GM10266 (cell line): ENCODE measurements around the gene FIBCD1.
A peak's percentile ranks its signal among the peaks of the same experiment; 100 is the strongest.

Experiments
- DNase-seq: peaks from one replicate; pipeline ENCODE4 v3.0.0; 2012; ENCODE audit errors: extremely low spot score
- TF ChIP-seq, protein P1 (sequence below): IDR thresholded peaks from 2 replicates; pipeline ENCODE4 v1.5.1; 2012; ENCODE audit warnings: mild to moderate bottlenecking, low read depth; ENCODE audit not compliant: control insufficient read depth, insufficient read depth; ENCODE audit errors: missing control alignments

FIBCD1 gene, protein sequence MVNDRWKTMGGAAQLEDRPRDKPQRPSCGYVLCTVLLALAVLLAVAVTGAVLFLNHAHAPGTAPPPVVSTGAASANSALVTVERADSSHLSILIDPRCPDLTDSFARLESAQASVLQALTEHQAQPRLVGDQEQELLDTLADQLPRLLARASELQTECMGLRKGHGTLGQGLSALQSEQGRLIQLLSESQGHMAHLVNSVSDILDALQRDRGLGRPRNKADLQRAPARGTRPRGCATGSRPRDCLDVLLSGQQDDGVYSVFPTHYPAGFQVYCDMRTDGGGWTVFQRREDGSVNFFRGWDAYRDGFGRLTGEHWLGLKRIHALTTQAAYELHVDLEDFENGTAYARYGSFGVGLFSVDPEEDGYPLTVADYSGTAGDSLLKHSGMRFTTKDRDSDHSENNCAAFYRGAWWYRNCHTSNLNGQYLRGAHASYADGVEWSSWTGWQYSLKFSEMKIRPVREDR

DNA sequence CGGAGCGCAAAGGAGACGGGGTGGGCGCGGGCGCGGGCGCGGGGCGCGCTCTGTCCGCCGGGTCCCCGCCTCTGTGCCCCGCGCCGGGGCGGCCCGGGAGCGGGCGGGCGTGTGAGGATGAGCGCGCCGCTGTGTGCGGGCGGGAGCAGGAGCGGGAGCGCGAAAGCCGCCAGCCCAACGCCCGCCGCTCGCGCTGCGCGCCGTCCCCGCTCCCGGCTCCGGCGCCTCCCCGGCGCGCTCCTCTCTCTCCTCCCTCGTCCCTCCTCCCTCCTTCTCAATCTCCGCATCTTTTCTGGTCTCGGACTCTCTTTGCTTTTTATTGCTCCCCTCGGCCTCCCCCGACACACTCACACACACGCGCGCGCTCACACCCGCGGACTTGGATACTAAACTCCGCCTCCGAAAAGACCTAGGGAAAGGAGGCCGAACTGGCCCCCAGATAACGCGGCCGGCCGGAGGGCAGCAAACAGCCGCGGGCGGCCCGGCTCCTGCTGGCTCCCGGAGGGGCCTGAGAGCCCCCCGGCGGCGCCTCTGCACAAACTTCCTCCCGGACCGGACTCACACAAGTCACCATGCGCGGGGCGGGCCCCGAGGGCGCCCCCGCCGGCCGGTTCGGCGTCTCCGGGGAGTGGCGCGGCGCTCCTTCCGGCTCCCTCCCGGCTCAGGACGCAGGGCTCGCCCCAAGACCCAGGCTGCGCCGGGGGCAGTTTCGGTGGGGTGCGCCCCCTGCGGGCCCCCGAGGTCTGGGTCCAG, at the start of gene FIBCD1:
FIBCD1 (minus strand) TSS at position 596 of the 753 bp plus-strand sequence. CDS start 640 bp downstream, outside the sequence.
- DNase-seq = peak; percentile 81
- TF ChIP-seq, protein P1, sequence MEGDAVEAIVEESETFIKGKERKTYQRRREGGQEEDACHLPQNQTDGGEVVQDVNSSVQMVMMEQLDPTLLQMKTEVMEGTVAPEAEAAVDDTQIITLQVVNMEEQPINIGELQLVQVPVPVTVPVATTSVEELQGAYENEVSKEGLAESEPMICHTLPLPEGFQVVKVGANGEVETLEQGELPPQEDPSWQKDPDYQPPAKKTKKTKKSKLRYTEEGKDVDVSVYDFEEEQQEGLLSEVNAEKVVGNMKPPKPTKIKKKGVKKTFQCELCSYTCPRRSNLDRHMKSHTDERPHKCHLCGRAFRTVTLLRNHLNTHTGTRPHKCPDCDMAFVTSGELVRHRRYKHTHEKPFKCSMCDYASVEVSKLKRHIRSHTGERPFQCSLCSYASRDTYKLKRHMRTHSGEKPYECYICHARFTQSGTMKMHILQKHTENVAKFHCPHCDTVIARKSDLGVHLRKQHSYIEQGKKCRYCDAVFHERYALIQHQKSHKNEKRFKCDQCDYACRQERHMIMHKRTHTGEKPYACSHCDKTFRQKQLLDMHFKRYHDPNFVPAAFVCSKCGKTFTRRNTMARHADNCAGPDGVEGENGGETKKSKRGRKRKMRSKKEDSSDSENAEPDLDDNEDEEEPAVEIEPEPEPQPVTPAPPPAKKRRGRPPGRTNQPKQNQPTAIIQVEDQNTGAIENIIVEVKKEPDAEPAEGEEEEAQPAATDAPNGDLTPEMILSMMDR = peak; percentile 25

DNA sequence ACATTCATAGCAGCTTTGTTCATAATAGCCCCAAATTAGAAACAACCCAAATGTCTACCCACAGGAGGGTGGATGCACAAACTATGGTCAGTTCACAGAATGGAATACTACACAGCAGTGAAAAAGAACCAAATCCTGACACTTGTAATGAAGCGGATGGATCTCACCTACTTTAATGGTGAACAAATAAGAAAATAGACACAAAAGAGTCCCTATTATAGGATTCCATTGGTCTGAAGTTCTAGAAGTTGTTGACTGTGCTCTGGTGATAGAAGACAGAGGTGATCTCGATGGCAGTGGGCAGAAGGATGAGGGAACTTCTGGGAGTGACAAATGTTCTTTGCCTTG, 49.3 kb upstream of the FIBCD1 start:
- no peak for DNase-seq
- TF ChIP-seq, protein P1 = no peak

DNA sequence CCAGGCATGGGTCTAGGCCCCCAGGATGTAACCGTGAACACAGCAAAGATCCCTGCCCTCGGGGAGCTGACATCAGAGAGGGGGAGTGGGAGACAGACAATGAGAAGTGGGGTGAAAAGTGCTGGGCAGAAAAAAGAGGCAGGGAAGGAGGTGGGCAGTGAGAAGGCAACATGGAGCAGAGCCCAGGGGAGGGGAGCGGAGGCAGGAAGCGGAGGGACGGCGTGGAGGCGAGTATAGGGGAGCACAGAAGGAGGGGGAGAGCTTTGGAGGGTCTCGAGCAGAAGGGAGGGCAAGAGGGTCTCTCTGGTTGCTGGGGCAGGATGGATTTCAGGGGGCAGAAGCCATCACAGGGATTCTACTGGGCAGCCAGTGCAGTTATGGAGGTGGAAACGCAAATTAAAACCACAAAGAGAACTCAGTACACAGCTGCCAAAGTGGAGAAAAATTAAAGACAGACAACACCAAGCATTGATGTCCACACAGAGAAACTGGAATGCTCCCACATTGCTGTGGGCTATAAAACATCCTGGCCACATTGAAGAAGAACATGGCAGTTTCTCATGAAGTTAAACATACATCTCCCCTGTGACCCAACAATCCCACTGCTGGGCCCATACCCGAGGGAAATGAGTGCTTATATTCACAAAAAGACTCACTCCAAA, 48.8 kb upstream of the FIBCD1 start:
- no peak for DNase-seq
- TF ChIP-seq, protein P1 = no peak

DNA sequence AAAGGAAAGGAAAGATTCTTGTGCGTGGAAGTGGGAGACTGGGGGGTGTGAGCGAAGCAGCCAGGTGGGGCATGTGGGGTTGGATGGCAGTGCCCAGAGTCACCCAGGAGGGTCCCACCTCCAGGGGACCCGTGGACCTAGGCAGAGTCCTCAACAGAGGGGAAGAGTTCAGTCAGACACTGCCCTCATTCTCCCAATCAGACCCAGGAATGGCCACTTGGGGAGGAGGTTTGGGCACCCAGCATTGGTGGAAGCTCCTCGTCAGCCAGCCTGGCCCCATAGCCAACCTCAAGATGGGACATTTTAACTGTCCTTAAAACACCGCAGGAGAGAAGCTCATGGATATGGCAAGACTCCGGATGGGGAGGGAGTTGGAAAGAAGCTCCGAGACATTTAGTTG, 48.0 kb upstream of the FIBCD1 start:
- DNase-seq = no peak
- TF ChIP-seq, protein P1 = no peak

DNA sequence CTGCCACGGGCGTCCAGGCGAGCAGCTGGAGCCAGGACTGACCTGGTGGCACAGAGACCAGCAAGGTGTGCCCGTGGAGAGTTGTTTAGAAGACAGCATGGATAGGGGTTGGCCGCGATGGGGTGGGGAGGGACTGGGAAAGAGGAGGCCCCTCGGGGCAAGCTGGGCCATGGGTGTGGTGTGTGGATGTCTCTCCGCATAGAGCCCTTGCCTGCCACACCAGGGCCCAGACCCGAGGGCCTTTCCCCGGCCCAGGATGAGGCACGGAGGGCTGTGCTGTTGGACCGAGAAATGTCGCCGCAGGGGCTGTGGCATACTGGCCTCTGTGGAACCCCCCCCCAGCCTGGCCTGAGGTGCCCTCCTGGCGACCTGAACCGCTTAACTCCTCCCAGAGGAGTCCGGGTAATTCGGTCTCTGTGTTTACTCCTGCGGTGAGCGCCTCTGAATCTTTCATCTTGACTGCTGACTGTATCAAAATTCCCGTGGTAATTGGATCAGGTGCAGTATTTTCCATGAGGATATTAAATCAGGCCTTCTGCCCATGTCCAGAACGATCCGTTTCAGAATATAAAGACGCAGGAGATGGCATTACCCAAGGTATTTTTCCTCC, 47.4 kb upstream of the FIBCD1 start:
- TF ChIP-seq, protein P1 = no peak
- no peak for DNase-seq

DNA sequence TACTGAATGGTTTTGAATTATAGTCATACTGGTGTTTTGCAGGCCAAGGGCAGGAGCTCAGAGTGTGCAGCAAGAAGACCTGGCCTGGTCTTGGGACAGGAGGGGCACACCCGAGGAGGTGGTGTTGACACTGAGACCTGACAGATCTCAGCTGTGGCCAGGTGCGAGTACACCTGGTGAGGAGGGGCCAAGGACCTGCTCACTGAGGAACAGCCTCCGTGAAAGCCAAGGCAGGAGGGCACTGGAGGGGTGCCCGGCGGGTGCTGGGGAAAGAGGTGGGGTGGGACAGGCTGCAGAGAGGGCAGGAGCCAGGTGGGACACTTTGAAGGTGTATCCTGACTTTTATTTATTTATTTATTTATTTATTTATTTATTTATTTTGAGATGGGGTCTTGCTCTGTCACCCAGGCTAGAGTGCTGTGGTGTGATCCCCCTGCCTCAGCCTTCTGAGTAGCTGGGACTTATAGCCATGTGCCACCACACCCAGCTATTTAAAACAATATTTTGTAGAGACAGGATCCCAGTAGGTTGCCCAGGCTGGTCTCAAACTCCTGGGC, 46.6 kb upstream of the FIBCD1 start:
- DNase-seq = no peak
- TF ChIP-seq, protein P1 = no peak
